ENCODE results near the gene SETBP1. TPM values are rescaled to one million over a fixed set of nuclear protein-coding genes. Genes with fewer than 3 reads are reported as not detected.

SETBP1 gene
- total and polyA plus RNA-seq, 2 of the 8 experiments (the other 6 are each of a cell fraction or from before 2014, with no cell fraction given): 2.0 to 6.5 TPM

DNA sequence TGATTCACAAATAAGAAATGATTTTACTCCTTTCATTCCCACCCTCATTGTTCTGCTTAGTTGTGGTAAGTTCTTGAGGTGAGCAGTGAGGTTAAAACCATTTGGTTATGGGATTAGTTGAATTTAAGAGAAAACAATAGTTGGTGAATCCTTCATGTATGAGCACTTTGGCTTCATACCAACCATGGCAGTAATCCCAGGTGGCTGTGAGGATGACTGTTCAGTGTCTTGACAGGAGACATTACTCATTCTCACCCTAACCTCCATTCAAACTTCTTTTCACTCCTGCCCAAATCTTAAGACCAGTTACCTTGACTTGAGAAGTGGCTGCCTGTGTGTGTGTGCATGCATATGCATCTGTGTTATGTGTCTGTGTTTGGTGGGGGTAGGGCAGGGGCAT, 143.1 kb downstream of the SETBP1 start:
- Histone ChIP-seq H3K4me3 (ENCODE audit: extremely low read depth in 1 of 4, insufficient read depth in 2 of 4, low read depth in 3 of 4, low read length in 4 of 4) (no peak overlapping the region), H3K27me3 (replicated peaks in 1 of 4; ENCODE audit: control insufficient read depth in 3 of 4, extremely low read depth in 1 of 4, insufficient read depth in 3 of 4, low read length in 3 of 4) (no peaks in the 10 kb centered on the region), H3K79me1 (ENCODE audit: low read depth, low read length) (no peaks in the 10 kb centered on the region), H3K23me2 (ENCODE audit: low read depth, low read length) (no peaks in the 10 kb centered on the region), H3K36me3 (ENCODE audit: control insufficient read depth in 2 of 4, insufficient read depth in 4 of 4, low read length in 3 of 4) (no peaks in the 10 kb centered on the region), H3K9me3 (ENCODE audit: insufficient read depth in 2 of 2, low read depth in 1 of 2, low read length in 1 of 2) (no peaks in the 10 kb centered on the region), H2BK20ac (ENCODE audit: low read length) (no peak overlapping the region), H3K56ac (replicated peaks; ENCODE audit: insufficient read length, low read depth, low read length) (no peak overlapping the region), H4K8ac (ENCODE audit: extremely low read depth, insufficient read depth, low read length) (no peak overlapping the region), H3K4ac (replicated peaks; ENCODE audit: insufficient read length, low read depth, low read length) (no peak overlapping the region), H4K91ac (replicated peaks; ENCODE audit: insufficient read length, low read length) (no peak overlapping the region), H3K27ac (ENCODE audit: low read depth, low read length) (no peak overlapping the region), H3K23ac (ENCODE audit: insufficient read length) (no peak overlapping the region), H2BK12ac (ENCODE audit: low read depth, low read length) (no peak overlapping the region), H3K14ac (ENCODE audit: insufficient read length) (no peak overlapping the region), H3K4me1 (replicated peaks in 1 of 4; ENCODE audit: control insufficient read depth in 3 of 4, insufficient read depth in 4 of 4, low read length in 3 of 4) (peaks cover 0 to 8% (median 3%) of the 10 kb centered on the region in 4 experiments; a peak in 2 of 7 replicates), H2BK15ac (ENCODE audit: low read length) (no peak overlapping the region), H3K79me2 (ENCODE audit: control insufficient read depth in 1 of 2, insufficient read depth in 2 of 2, low read length in 2 of 2) (no peaks in the 10 kb centered on the region), H2AFZ (ENCODE audit: low read length) (no peak overlapping the region), H2AK5ac (ENCODE audit: low read depth, low read length) (no peak overlapping the region), H2BK120ac (replicated peaks; ENCODE audit: low read depth, low read length) (no peak overlapping the region), H2BK5ac (ENCODE audit: low read depth, low read length) (no peak overlapping the region), H4K5ac (ENCODE audit: insufficient read length, low read depth, low read length) (no peak overlapping the region), H4K20me1 (replicated peaks in 1 of 2; ENCODE audit: control insufficient read depth in 1 of 2, insufficient read depth in 2 of 2, low read length in 2 of 2) (peaks cover 0 to 1% of the 10 kb centered on the region in 2 experiments), H3K9ac (replicated peaks in 1 of 4; ENCODE audit: extremely low read depth in 1 of 4, low read depth in 3 of 4, low read length in 3 of 4) (no peak overlapping the region), H3K4me2 (ENCODE audit: insufficient read depth in 1 of 2, low read depth in 2 of 2, low read length in 2 of 2) (no peak overlapping the region), H3K18ac (ENCODE audit: extremely low read depth, low read length) (no peak overlapping the region)
- POLR2A ChIA-PET (ENCODE audit: partially characterized antibody): no interaction called here
- TF ChIP-seq TAF1 (IDR thresholded peaks at IDR 0.05; ENCODE audit: low read depth, low read length): no peak
- no peak for TF ChIP-seq CHD1 (IDR thresholded peaks at IDR 0.05; ENCODE audit: low read depth, low read length)
- no peak for TF ChIP-seq POU5F1 (IDR thresholded peaks at IDR 0.05; ENCODE audit: low read depth, low read length)
- no peak for TF ChIP-seq BRCA1 (IDR thresholded peaks at IDR 0.05; ENCODE audit: low read depth, low read length)
- CTCF ChIA-PET (ENCODE audit: partially characterized antibody): no interaction called here
- DNase-seq (ENCODE audit: low read depth in 1 of 2, low spot score in 2 of 2) (no peak), FAIRE-seq (no peak)

All from H1 (cell line).